Transverse colon (tissue), 4 donors: ENCODE results near the gene ZNF530. TPM values are rescaled to one million over a fixed set of nuclear protein-coding genes. Genes with fewer than 3 reads are reported as not detected.

ENCODE experiments used
- DNase-seq: peaks from one replicate; pipeline ENCODE4 v3.0.0-alpha.2; 2019
- H3K27ac ChIP-seq, 4 donors: fragments of 200-600 bp; sonication (generic); 2 replicates each; pipeline ENCODE4 v1.5.1; 2016 to 2018; ENCODE audit warnings: inconsistent platforms in 4 of 4
- H3K27me3 ChIP-seq: fragments of 200-600 bp; sonication (generic); 2 replicates; pipeline ENCODE4 v1.5.1; 2017; ENCODE audit warnings: inconsistent platforms
- H3K36me3 ChIP-seq, 4 donors: fragments of 200-600 bp; sonication (generic); 2 replicates each; pipeline ENCODE4 v1.5.1; 2017 to 2019; ENCODE audit warnings: inconsistent platforms in 4 of 4
- H3K4me1 ChIP-seq, 4 donors: fragments of 200-600 bp; sonication (generic); 2 replicates each; pipeline ENCODE4 v1.5.1; 2017 to 2020; ENCODE audit warnings: inconsistent platforms in 4 of 4
- H3K4me3 ChIP-seq, 4 donors: fragments of 200-600 bp; sonication (generic); 1 replicate in 1 of 4; 2 replicates in 3 of 4; pipeline versions ENCODE4 v1.5.1 to v1.6.1; 2017 to 2019; ENCODE audit warnings: inconsistent platforms in 4 of 4
- H3K9me3 ChIP-seq, 2 donors: fragments of 200-600 bp; sonication (generic); 2 replicates each; pipeline ENCODE4 v1.5.1; 2017 to 2019; ENCODE audit warnings: inconsistent platforms in 2 of 2
- CTCF ChIP-seq, 5 experiments: fragments of 200-600 bp in 3 of 5; fragments of 450-650 bp in 2 of 5; sonication (generic) in 3 of 5; IDR thresholded peaks; 1 replicate in 2 of 5; 2 replicates in 3 of 5; pipeline ENCODE4 v1.5.1; 2016 to 2017; ENCODE audit warnings: antibody characterized with exemption in 5 of 5, inconsistent platforms in 3 of 5, mild to moderate bottlenecking in 2 of 5, moderate library complexity in 1 of 5
- EP300 ChIP-seq: sonication (generic); formaldehyde crosslinking; IDR thresholded peaks from one replicate; pipeline ENCODE4 v1.6.1; 2017; ENCODE audit warnings: antibody characterized with exemption, low read depth
- POLR2A ChIP-seq: fragments of 450-650 bp; IDR thresholded peaks from one replicate; pipeline ENCODE4 v1.6.1; 2016; ENCODE audit warnings: antibody characterized with exemption, mild to moderate bottlenecking, moderate library complexity
- POLR2AphosphoS5 ChIP-seq, 3 donors: sonication (generic); formaldehyde crosslinking; IDR thresholded peaks; one replicate each; pipeline ENCODE4 v1.6.1; 2016; ENCODE audit warnings: antibody characterized with exemption in 3 of 3
- WGBS, 2 donors: methylation state at CpG; one replicate each; pipeline ENCODE4 v1.1.5; 2018; ENCODE audit warnings: low coverage in 1 of 2; 5-methylcytosine and 5-hydroxymethylcytosine counted together
- in situ Hi-C, 4 donors: fragments of 200-750 bp; cut with MboI; loops; one replicate each; pipeline versions ENCODE4 v1.15.0 to v1.15.1; 2017; ENCODE audit warnings: low sequenced_read_pairs in 3 of 4, low pct_ligation_motif_present in 1 of 4, low pct_unique_long_range_greater_than_20kb in 1 of 4
- intact Hi-C: fragments of 100-400 bp; cut with DNase I; formaldehyde crosslinking; loops from one replicate; pipeline ENCODE4 v1.15.1; 2023; ENCODE audit warnings: low total_unique reads
- total RNA-seq, 4 donors: library from RNA; depleted of rRNA; stranded (reverse); fragments of >200 nt; gene quantifications; one replicate each; pipeline ENCODE4 v1.1.0, GENCODE V29; 2016

ZNF530 gene
- total RNA-seq, 4 donors from 2014 or later = 2.4 to 4.4 TPM; not detected in 2

- Histone ChIP-seq H3K27me3 (no peaks in the 10 kb centered on the region), H3K4me1 (peaks cover 0 to 17% (median 10%) of the 10 kb centered on the region in 4 donors), H3K27ac (peak within 1 kb of the TSS; percentile 64 to 85 (median 74)), H3K36me3 (peaks cover 0 to 31% (median 13%) of the 10 kb centered on the region in 4 donors), H3K9me3 (peaks cover 34 to 37% of the 10 kb centered on the region in 2 donors), H3K4me3 (peak within 1 kb of the TSS; percentile 82 to 97 (median 92))
- in situ Hi-C loops (no loop called here), intact Hi-C loops (no loop called here)
- 0 to 1% methylated on average over 4 to 47 of the region's 62 CpGs for WGBS, 2 donors
- TF ChIP-seq POLR2AphosphoS5 (IDR thresholded peaks at IDR 0.05) = peak in 2 of 3 donors; percentile 32 to 41
- no peak for TF ChIP-seq POLR2A
- no peak for TF ChIP-seq EP300
- peak in 2 of 5 experiments; percentile 16 to 22 for TF ChIP-seq CTCF (IDR thresholded peaks at IDR 0.05)
- peak; percentile 97 for DNase-seq
Measured at GRCh38 chr19:57578487-57579205, 21.0 kb upstream of the ZNF530 start, which contains the start of gene ZNF416. TSS of gene ZNF416 (minus strand) at chr19:57578911. CDS start at chr19:57578704, 207 bp downstream.

- in situ Hi-C loops (no loop called here), intact Hi-C loops (no loop called here)
- peaks cover 0 to 19% (median 8%) of the 10 kb centered on the region in 4 donors for H3K4me1 ChIP-seq
- peaks cover 0 to under 1% (median 0%) of the 10 kb centered on the region in 4 donors for H3K36me3 ChIP-seq
- H3K27ac ChIP-seq = no peak overlapping the region
- H3K4me3 ChIP-seq = peak overlapping the region in 3 of 4 donors; percentile 39 to 62 (median 44)
- DNase-seq = no peak
- WGBS, 2 donors = 65% methylated on average over 20 of the region's 21 CpGs; no CpG with 5 or more reads in 1 of the 2 donors
- no peaks in the 10 kb centered on the region for H3K27me3 ChIP-seq
- peaks cover 0 to 7% of the 10 kb centered on the region in 2 donors for H3K9me3 ChIP-seq
- no peak for TF ChIP-seq POLR2AphosphoS5 (IDR thresholded peaks at IDR 0.05)
Measured at GRCh38 chr19:57583104-57583520, 16.6 kb upstream of the ZNF530 start.

- peak; percentile 84 for DNase-seq
- peak in 1 of 3 donors; percentile 9 for TF ChIP-seq POLR2AphosphoS5 (IDR thresholded peaks at IDR 0.05)
- TF ChIP-seq POLR2A = no peak
- no peak for TF ChIP-seq EP300
- peaks cover 0 to 7% (median 0%) of the 10 kb centered on the region in 4 donors for H3K36me3 ChIP-seq
- peak within 1 kb of the TSS; percentile 39 to 62 (median 51) for H3K4me3 ChIP-seq
- in situ Hi-C loops (no loop called here), intact Hi-C loops (no loop called here)
- WGBS, 2 donors = 19% methylated on average over 54 of the region's 76 CpGs; no CpG with 5 or more reads in 1 of the 2 donors
- H3K4me1 ChIP-seq = peaks cover 0 to 18% (median 5%) of the 10 kb centered on the region in 4 donors
- H3K9me3 ChIP-seq = peaks cover 5 to 10% of the 10 kb centered on the region in 2 donors
- peak within 1 kb of the TSS in 2 of 4 donors; percentile 34 to 45 for H3K27ac ChIP-seq
- H3K27me3 ChIP-seq = no peaks in the 10 kb centered on the region
Measured at GRCh38 chr19:57583521-57584416, 15.9 kb upstream of the ZNF530 start, which contains the start of gene ZIK1. TSS of gene ZIK1 (plus strand) at chr19:57584145. CDS start at chr19:57584357, 212 bp downstream.

GRCh38 chr19:57587529-57587928, 12.2 kb upstream of the ZNF530 start:
- WGBS, 2 donors = 85 to 100% methylated on average over 1 of the region's 1 CpG
- H3K4me1 ChIP-seq = peaks cover 0 to 14% (median 5%) of the 10 kb centered on the region in 4 donors
- H3K36me3 ChIP-seq = peaks cover 0 to 33% (median 10%) of the 10 kb centered on the region in 4 donors
- H3K4me3 ChIP-seq = no peak overlapping the region
- intact Hi-C loops (no loop called here), in situ Hi-C loops (no loop called here)
- no peak overlapping the region for H3K27ac ChIP-seq
- H3K27me3 ChIP-seq = no peaks in the 10 kb centered on the region
- no peak for TF ChIP-seq POLR2A
- TF ChIP-seq CTCF (IDR thresholded peaks at IDR 0.05) = no peak
- no peak for TF ChIP-seq EP300
- TF ChIP-seq POLR2AphosphoS5 (IDR thresholded peaks at IDR 0.05) = no peak
- peaks cover 42 to 47% of the 10 kb centered on the region in 2 donors for H3K9me3 ChIP-seq
- no peak for DNase-seq
